Left ventricle myocardium inferior (tissue), 1 donor: ENCODE data around the gene PRR33. TPM values are rescaled to one million over a fixed set of nuclear protein-coding genes. Genes with fewer than 3 reads are reported as not detected.

Experiments used
- DNase-seq: peaks from one replicate; pipeline ENCODE4 v3.0.0-alpha.2; 2020
- H3K27ac ChIP-seq: fragments of 200-600 bp; replicated peaks from 2 replicates; pipeline ENCODE4 v1.8.0; 2021
- H3K27me3 ChIP-seq: fragments of 200-600 bp; 2 replicates; pipeline ENCODE4 v1.8.0; 2021; ENCODE audit warnings: low read depth
- H3K36me3 ChIP-seq: fragments of 200-600 bp; 2 replicates; pipeline ENCODE4 v1.8.0; 2021
- H3K4me1 ChIP-seq: fragments of 200-600 bp; 2 replicates; pipeline ENCODE4 v1.8.0; 2021
- H3K4me3 ChIP-seq: fragments of 200-600 bp; 2 replicates; pipeline ENCODE4 v1.8.0; 2021; ENCODE audit warnings: mild to moderate bottlenecking, moderate library complexity
- H3K9me3 ChIP-seq: fragments of 200-600 bp; replicated peaks from 2 replicates; pipeline ENCODE4 v1.8.0; 2021
- intact Hi-C: fragments of 100-400 bp; cut with micrococcal nuclease; formaldehyde crosslinking; loops from one replicate; pipeline ENCODE4 v1.11.0; 2022
- microRNA-seq: library from miRNA; unstranded; fragments of <30 nt; microRNA quantifications from one replicate; pipeline ENCODE4 v1.2.0, GENCODE V29; 2020
- total RNA-seq: library from RNA; stranded (reverse); fragmentation: NEBNext Ultra II Directional; extraction: Animal tissue kit (Norgen Biotek cat#: 25700); gene quantifications from one replicate; pipeline ENCODE4 v1.2.1, GENCODE V29; 2021
- TF ChIP-seq, protein P1 (sequence below): fragments of 200-600 bp; IDR thresholded peaks from 2 replicates; pipeline ENCODE4 v1.8.0; 2021; ENCODE audit warnings: antibody characterized with exemption, mild to moderate bottlenecking, borderline replicate concordance
- donor health status: DM: no; HTN: yes; CAD: no; lungs with severe emphysema.

Gene PRR33
- total RNA-seq, 1 donor from 2014 or later = 2.4 TPM

GRCh38 chr11:1840780-1841480 lies 50.8 kb downstream of the PRR33 start:
- Histone ChIP-seq H3K4me3 (no peak overlapping the region), H3K36me3 (no peaks in the 10 kb centered on the region), H3K9me3 (no peaks in the 10 kb centered on the region), H3K27ac (no peak overlapping the region), H3K4me1 (peaks cover 64% of the 10 kb centered on the region), H3K27me3 (no peaks in the 10 kb centered on the region)
- TF ChIP-seq, protein P1, sequence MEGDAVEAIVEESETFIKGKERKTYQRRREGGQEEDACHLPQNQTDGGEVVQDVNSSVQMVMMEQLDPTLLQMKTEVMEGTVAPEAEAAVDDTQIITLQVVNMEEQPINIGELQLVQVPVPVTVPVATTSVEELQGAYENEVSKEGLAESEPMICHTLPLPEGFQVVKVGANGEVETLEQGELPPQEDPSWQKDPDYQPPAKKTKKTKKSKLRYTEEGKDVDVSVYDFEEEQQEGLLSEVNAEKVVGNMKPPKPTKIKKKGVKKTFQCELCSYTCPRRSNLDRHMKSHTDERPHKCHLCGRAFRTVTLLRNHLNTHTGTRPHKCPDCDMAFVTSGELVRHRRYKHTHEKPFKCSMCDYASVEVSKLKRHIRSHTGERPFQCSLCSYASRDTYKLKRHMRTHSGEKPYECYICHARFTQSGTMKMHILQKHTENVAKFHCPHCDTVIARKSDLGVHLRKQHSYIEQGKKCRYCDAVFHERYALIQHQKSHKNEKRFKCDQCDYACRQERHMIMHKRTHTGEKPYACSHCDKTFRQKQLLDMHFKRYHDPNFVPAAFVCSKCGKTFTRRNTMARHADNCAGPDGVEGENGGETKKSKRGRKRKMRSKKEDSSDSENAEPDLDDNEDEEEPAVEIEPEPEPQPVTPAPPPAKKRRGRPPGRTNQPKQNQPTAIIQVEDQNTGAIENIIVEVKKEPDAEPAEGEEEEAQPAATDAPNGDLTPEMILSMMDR = no peak
- DNase-seq = peak; percentile 15
- intact Hi-C loops = no loop called here

DNA sequence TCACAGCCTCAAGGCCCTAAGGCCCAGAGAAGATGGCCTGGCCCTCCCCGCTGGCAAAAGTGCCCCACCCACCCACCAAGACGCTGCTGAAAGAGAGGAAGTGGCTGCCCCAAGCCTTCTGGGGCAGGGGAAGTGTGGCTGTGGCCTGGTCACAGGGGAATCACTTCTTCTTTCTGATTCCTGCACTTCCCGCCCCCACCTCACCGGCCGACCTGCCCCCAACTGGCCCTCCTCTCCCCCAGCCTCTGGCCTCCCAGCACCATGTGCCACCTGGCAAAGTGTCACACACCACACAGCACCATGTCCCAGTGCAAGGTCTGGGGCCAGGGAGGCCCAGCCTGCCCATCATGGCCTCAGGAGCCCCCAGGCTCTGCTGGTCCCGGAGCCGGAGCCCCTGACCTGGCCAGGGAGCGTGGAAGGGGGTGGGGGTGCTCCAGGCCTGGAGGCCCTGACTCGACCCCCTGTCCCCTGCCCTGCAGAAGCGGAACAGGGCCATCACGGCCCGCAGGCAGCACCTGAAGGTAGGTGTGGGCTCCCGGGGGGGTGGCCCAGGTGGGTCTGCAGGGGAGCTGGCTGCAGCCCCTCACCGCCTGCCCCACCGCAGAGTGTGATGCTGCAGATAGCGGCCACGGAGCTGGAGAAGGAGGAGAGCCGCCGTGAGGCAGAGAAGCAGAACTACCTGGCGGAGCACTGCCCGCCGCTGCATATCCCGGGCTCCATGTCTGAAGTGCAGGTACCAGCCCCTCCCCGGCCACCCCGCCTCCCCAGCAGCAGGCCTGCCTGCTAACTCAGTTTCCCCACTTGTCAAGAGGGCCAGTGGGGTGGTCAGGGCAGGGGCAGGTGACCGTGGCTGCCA lies 51.5 kb downstream of the PRR33 start:
- no peaks in the 10 kb centered on the region for H3K27me3 ChIP-seq

DNA sequence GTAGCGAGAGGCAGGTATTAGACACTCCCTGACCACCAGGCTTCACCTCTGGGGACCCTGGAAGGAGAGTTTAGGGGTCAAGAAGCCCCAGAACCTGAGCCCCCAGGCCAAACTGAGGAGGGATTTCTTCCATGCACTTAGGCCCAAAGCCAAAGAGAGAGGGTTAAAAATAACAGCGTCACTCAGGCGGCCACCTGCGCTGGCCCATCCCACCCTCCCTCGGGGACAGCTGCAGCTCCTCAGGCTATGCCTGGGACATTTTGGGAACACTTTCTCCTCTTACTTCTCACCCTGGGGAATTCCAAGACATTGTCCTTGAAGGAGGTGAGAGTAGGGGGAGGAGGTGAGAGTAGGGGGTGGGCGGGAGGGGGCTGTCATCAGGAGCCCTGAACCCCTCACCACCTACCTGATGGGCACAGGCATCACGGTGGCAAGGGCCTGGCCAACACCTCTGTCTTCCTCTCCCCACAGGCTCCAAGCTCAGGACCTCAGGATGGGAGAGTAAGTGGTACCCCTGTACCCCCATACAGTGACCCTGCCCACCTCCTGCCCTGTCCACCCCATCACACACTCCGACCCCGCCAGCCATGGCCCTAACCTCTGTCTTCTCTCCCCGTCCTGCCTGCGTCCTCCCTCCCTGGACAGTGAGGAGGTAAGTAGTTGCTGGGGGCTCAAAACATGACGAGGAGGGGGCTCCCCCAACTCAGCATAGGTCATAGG lies 52.3 kb downstream of the PRR33 start:
- no peak overlapping the region for H3K27ac ChIP-seq
- no peaks in the 10 kb centered on the region for H3K27me3 ChIP-seq
- H3K9me3 ChIP-seq = no peaks in the 10 kb centered on the region
- peaks cover 48% of the 10 kb centered on the region for H3K4me1 ChIP-seq
- peak; percentile 13 for DNase-seq
- TF ChIP-seq, protein P1 = no peak
- H3K36me3 ChIP-seq = no peaks in the 10 kb centered on the region
- no peak overlapping the region for H3K4me3 ChIP-seq
- intact Hi-C loops = loop anchor here (5.0 kb wide), 1 partner anchor 313 kb away; no protein-coding TSS in a partner anchor

More for the DNA sequence above, 51.5 kb downstream of the PRR33 start:
- intact Hi-C loops = loop anchor here (5.0 kb wide), 1 partner anchor 312 kb away; no protein-coding TSS in a partner anchor
- peak overlapping the region; percentile 8 for H3K4me3 ChIP-seq
- TF ChIP-seq, protein P1 = no peak
- H3K9me3 ChIP-seq = no peaks in the 10 kb centered on the region
- peak overlapping the region; percentile 34 for H3K27ac ChIP-seq
- H3K36me3 ChIP-seq = no peaks in the 10 kb centered on the region
- peak; percentile 66 for DNase-seq
- H3K4me1 ChIP-seq = peaks cover 56% of the 10 kb centered on the region

- no peak within 1 kb of the TSS for H3K27ac ChIP-seq
- peak; percentile 18 for DNase-seq
Observed at GRCh38 chr11:1838426-1839144, 53.1 kb downstream of the PRR33 start, which contains the start of gene TNNI2. Gene TNNI2 (plus strand): TSS chr11:1838981. CDS start chr11:1839697, 716 bp downstream.

More at GRCh38 chr11:1838426-1839144, 53.1 kb downstream of the PRR33 start, which contains the start of gene TNNI2:
- H3K4me3 ChIP-seq = no peak within 1 kb of the TSS
- no peaks in the 10 kb centered on the region for H3K9me3 ChIP-seq
- H3K36me3 ChIP-seq = no peaks in the 10 kb centered on the region
- H3K27me3 ChIP-seq = no peaks in the 10 kb centered on the region
- H3K4me1 ChIP-seq = peaks cover 40% of the 10 kb centered on the region
- TF ChIP-seq, protein P1 = no peak
- intact Hi-C loops = loop anchor here (5.0 kb wide), 1 partner anchor 314 kb away; no protein-coding TSS in a partner anchor

Small RNAs within 50 kb of the gene (microRNA-seq; reads per million reads assigned to microRNA genes)
- gene MIR4298 (not detected), gene MIR7847 (not detected)

Other genes starting within 250 kb of the PRR33 start
- not detected for gene KRTAP5-6, start 194.7 kb downstream of the PRR33 start, total RNA-seq
- gene IFITM10, start 141.3 kb downstream of the PRR33 start, total RNA-seq = 0.58 TPM
- gene CTSD, start 128.0 kb downstream of the PRR33 start, total RNA-seq = 831 TPM
- not detected for gene SYT8, start 56.9 kb downstream of the PRR33 start, total RNA-seq
- gene TNNI2, start 52.9 kb downstream of the PRR33 start, total RNA-seq = not detected
- 19.7 TPM for gene LSP1, start 38.8 kb downstream of the PRR33 start, total RNA-seq
- 30.7 TPM for gene TNNT3, start 27.8 kb upstream of the PRR33 start, total RNA-seq
- gene MRPL23, start 55.4 kb upstream of the PRR33 start, total RNA-seq = 93.6 TPM
- gene H19, start 105.9 kb upstream of the PRR33 start, total RNA-seq = 634 TPM
- gene IGF2, start 247.5 kb upstream of the PRR33 start, total RNA-seq = 75.0 TPM